H7 (cell line): ENCODE results near the gene MAP1LC3B. TPM values are rescaled to one million over a fixed set of nuclear protein-coding genes. Genes with fewer than 3 reads are reported as not detected.
A peak's percentile ranks its signal among the peaks of the same experiment; 100 is the strongest.

Experiments
- DNase-seq: peaks from one replicate; pipeline ENCODE4 v3.0.0; 2012
- H3K27me3 ChIP-seq: 2 replicates; pipeline ENCODE4 v1.6.0; 2011; ENCODE audit warnings: mild to moderate bottlenecking, low read length; ENCODE audit not compliant: control insufficient read depth, insufficient read depth
- H3K36me3 ChIP-seq: replicated peaks from 2 replicates; pipeline ENCODE4 v1.5.1; 2011; ENCODE audit warnings: low read length; ENCODE audit not compliant: control insufficient read depth, insufficient read depth
- H3K4me3 ChIP-seq: 2 replicates; pipeline ENCODE4 v1.5.1; 2011; ENCODE audit warnings: low read depth, mild to moderate bottlenecking, control low read depth, low read length, moderate library complexity; ENCODE audit not compliant: insufficient read depth
- total RNA-seq: library from RNA; depleted of rRNA; stranded (reverse); fragments of >200 nt; shearing (Covaris generic); gene quantifications from 2 replicates; pipeline ENCODE4 v1.2.3, GENCODE V29; 2014

The MAP1LC3B gene
- total RNA-seq, 1 experiment from 2014 or later = 15.8 TPM

- DNase-seq = no peak
- Histone ChIP-seq H3K27me3 (no peaks in the 10 kb centered on the region), H3K36me3 (peaks cover 10% of the 10 kb centered on the region), H3K4me3 (no peak overlapping the region)
Measured at GRCh38 chr16:87417528-87417910, 25.4 kb downstream of the MAP1LC3B start.

- peaks cover 10% of the 10 kb centered on the region for H3K36me3 ChIP-seq
- H3K4me3 ChIP-seq = no peak overlapping the region
- no peaks in the 10 kb centered on the region for H3K27me3 ChIP-seq
- no peak for DNase-seq
Measured at GRCh38 chr16:87418216-87418615, 26.1 kb downstream of the MAP1LC3B start.

- Histone ChIP-seq H3K27me3 (no peaks in the 10 kb centered on the region), H3K36me3 (peaks cover 10% of the 10 kb centered on the region), H3K4me3 (no peak overlapping the region)
- no peak for DNase-seq
Measured at GRCh38 chr16:87418644-87419043, 26.5 kb downstream of the MAP1LC3B start.

GRCh38 chr16:87420026-87421002, 28.2 kb downstream of the MAP1LC3B start:
- peaks cover 15% of the 10 kb centered on the region for H3K36me3 ChIP-seq
- DNase-seq = peak; percentile 69
- no peak overlapping the region for H3K4me3 ChIP-seq
- H3K27me3 ChIP-seq = no peaks in the 10 kb centered on the region

- DNase-seq = no peak
- no peaks in the 10 kb centered on the region for H3K27me3 ChIP-seq
- H3K36me3 ChIP-seq = peaks cover 15% of the 10 kb centered on the region
- no peak overlapping the region for H3K4me3 ChIP-seq
Measured at GRCh38 chr16:87421003-87421912, 29.1 kb downstream of the MAP1LC3B start.

- H3K27me3 ChIP-seq = no peaks in the 10 kb centered on the region
- peaks cover 14% of the 10 kb centered on the region for H3K36me3 ChIP-seq
- no peak overlapping the region for H3K4me3 ChIP-seq
- no peak for DNase-seq
Measured at GRCh38 chr16:87422106-87422505, 30.0 kb downstream of the MAP1LC3B start.

GRCh38 chr16:87423429-87423828, 31.3 kb downstream of the MAP1LC3B start:
- peaks cover 12% of the 10 kb centered on the region for H3K36me3 ChIP-seq
- H3K27me3 ChIP-seq = no peaks in the 10 kb centered on the region
- H3K4me3 ChIP-seq = no peak overlapping the region
- DNase-seq = no peak

GRCh38 chr16:87424266-87424665, 32.1 kb downstream of the MAP1LC3B start:
- no peak overlapping the region for H3K4me3 ChIP-seq
- peaks cover 12% of the 10 kb centered on the region for H3K36me3 ChIP-seq
- no peaks in the 10 kb centered on the region for H3K27me3 ChIP-seq
- DNase-seq = no peak

GRCh38 chr16:87425941-87426340, 33.8 kb downstream of the MAP1LC3B start:
- DNase-seq = no peak
- H3K4me3 ChIP-seq = no peak overlapping the region
- no peaks in the 10 kb centered on the region for H3K27me3 ChIP-seq
- H3K36me3 ChIP-seq = peaks cover 8% of the 10 kb centered on the region

GRCh38 chr16:87426423-87427215, 34.5 kb downstream of the MAP1LC3B start:
- Histone ChIP-seq H3K4me3 (no peak overlapping the region), H3K36me3 (peaks cover 8% of the 10 kb centered on the region), H3K27me3 (no peaks in the 10 kb centered on the region)
- DNase-seq = peak; percentile 75

GRCh38 chr16:87431926-87432325, 39.8 kb downstream of the MAP1LC3B start:
- H3K27me3 ChIP-seq = no peaks in the 10 kb centered on the region
- no peak overlapping the region for H3K4me3 ChIP-seq
- DNase-seq = no peak
- no peaks in the 10 kb centered on the region; the same call in 1 of the 2 replicates for H3K36me3 ChIP-seq

- Histone ChIP-seq H3K27me3 (no peaks in the 10 kb centered on the region), H3K4me3 (no peak overlapping the region)
Measured at GRCh38 chr16:87432330-87432915, 40.3 kb downstream of the MAP1LC3B start.

GRCh38 chr16:87434146-87434667, 42.1 kb downstream of the MAP1LC3B start:
- DNase-seq = no peak
- Histone ChIP-seq H3K27me3 (no peaks in the 10 kb centered on the region), H3K36me3 (no peaks in the 10 kb centered on the region; the same call in 1 of the 2 replicates), H3K4me3 (no peak overlapping the region)

More at GRCh38 chr16:87432330-87432915, 40.3 kb downstream of the MAP1LC3B start:
- no peaks in the 10 kb centered on the region; the same call in 1 of the 2 replicates for H3K36me3 ChIP-seq
- DNase-seq = no peak
